ENCODE measurements around the gene TRAF3IP1. TPM values are rescaled to one million over a fixed set of nuclear protein-coding genes. Genes with fewer than 3 reads are reported as not detected.
A peak's percentile ranks its signal among the peaks of the same experiment; 100 is the strongest.

TRAF3IP1 gene
- total RNA-seq, 1 donor from 2014 or later = 9.4 TPM

DNA sequence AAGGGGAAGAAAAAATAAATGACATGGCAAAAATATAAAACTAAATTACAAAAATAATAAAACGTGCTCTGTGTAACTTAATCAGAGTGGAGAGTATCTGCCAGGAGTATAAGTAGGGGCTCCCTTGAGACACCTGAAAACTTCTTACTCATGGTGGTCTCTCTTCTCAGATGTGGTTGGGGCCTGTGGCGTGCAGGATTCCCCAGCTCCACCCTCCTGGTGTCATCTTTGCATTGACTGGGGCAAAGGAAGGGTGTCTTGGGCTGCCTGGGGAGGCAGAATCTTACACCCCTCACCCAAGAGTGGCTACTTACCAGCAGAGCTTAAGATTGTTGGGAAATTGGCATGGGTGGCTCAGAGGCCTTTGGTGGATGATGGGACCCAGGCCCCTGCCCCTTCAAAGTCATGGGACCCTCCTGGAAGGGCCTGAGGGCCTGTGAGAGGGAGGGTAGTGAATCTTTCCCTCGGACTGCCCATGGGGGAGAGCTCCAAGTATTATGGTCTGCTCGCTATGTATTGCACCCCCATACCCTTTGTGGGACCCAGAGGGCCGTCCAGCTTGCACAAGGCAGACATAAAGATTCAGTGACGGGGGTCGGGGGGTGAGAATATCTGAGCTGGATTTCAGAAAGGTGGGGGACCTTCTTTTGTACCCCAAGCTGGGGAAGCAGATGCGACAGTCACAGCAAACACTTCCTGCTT, 6.9 kb upstream of the TRAF3IP1 start:
- H3K36me3 ChIP-seq (ENCODE audit: control insufficient read depth, insufficient read depth, low read length) = no peaks in the 10 kb centered on the region
- no peaks in the 10 kb centered on the region for H3K27me3 ChIP-seq (ENCODE audit: control insufficient read depth, insufficient read depth, low read length)
- H3K4me3 ChIP-seq (ENCODE audit: low read depth, low read length) = no peak overlapping the region
- TF ChIP-seq, protein P1, sequence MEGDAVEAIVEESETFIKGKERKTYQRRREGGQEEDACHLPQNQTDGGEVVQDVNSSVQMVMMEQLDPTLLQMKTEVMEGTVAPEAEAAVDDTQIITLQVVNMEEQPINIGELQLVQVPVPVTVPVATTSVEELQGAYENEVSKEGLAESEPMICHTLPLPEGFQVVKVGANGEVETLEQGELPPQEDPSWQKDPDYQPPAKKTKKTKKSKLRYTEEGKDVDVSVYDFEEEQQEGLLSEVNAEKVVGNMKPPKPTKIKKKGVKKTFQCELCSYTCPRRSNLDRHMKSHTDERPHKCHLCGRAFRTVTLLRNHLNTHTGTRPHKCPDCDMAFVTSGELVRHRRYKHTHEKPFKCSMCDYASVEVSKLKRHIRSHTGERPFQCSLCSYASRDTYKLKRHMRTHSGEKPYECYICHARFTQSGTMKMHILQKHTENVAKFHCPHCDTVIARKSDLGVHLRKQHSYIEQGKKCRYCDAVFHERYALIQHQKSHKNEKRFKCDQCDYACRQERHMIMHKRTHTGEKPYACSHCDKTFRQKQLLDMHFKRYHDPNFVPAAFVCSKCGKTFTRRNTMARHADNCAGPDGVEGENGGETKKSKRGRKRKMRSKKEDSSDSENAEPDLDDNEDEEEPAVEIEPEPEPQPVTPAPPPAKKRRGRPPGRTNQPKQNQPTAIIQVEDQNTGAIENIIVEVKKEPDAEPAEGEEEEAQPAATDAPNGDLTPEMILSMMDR (IDR thresholded peaks at IDR 0.05; ENCODE audit: insufficient read depth, low read length, poor library complexity, severe bottlenecking) = no peak
- no peak for DNase-seq (ENCODE audit: low read depth)

DNA sequence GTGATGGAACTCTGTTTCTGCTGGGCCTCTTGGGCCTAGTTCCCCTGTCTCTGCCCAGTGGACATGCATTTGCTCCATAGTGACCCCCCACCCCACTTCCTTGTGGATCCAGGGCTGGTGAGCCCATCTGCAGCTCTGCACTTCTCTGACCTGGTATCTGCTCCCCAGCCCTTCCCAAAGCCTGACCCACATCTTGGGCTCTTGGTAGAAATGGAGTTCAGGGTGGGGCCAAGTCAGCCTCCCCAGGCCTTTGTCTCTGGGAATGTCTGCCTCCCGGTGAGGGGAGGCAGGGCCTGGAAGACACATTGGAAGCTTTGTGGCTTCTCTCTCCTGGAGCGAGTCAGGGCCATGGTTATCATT, 6.3 kb upstream of the TRAF3IP1 start:
- TF ChIP-seq, protein P1 (IDR thresholded peaks at IDR 0.05; ENCODE audit: insufficient read depth, low read length, poor library complexity, severe bottlenecking) = no peak
- no peaks in the 10 kb centered on the region for H3K36me3 ChIP-seq (ENCODE audit: control insufficient read depth, insufficient read depth, low read length)
- H3K27me3 ChIP-seq (ENCODE audit: control insufficient read depth, insufficient read depth, low read length) = no peaks in the 10 kb centered on the region
- DNase-seq (ENCODE audit: low read depth) = no peak
- H3K4me3 ChIP-seq (ENCODE audit: low read depth, low read length) = no peak overlapping the region

DNA sequence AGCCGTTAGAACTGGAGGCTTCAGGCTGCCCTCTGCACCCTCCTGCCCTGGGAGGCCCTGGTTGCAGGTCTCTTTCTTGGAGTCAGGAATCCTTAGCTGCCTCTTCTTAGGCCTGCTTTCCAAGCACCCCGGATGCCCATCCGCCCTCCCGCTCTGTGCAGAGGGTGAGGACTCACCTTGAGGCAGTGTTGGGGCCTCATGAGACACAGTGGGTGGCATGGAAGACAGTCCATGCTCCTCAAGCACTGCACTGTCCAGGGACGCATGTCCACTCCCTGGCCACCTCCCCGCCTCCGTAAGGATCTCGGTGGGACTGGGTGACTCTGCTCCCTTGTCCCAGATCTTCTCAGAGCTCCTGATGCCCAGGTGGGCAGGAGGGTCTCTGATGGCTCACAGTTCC, 5.7 kb upstream of the TRAF3IP1 start:
- TF ChIP-seq, protein P1 (IDR thresholded peaks at IDR 0.05; ENCODE audit: insufficient read depth, low read length, poor library complexity, severe bottlenecking) = no peak
- Histone ChIP-seq H3K36me3 (ENCODE audit: control insufficient read depth, insufficient read depth, low read length) (no peaks in the 10 kb centered on the region), H3K4me3 (ENCODE audit: low read depth, low read length) (no peak overlapping the region), H3K27me3 (ENCODE audit: control insufficient read depth, insufficient read depth, low read length) (no peaks in the 10 kb centered on the region)
- DNase-seq (ENCODE audit: low read depth) = no peak

DNA sequence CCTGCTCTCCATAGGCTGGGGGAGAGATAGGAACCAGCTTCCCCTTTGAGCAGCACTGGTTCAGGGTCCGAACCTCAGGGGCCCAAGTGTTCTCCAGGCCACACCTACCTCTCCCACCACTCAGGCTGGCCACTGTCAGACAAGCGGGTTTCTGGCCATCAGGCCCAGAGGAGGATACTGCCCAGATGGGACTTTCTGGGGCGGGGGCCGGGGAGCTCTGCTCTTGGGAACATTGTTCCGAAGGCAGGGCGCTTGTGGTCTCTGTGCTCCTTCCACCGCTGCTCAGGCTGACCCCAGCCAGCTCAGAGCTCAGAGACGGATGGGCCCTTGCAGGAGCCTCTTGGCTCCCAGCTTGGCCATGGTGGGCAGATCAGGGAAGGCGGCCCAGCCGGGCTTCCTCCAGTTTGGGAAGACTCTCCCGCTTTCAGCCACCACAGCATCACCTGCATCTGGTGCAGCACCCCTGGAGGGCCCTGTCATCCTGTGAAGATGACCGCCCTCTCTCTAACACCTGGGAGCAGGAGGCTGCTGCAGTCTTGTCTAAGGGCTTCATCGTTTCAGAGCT, 5.2 kb upstream of the TRAF3IP1 start:
- Histone ChIP-seq H3K27me3 (ENCODE audit: control insufficient read depth, insufficient read depth, low read length) (no peaks in the 10 kb centered on the region), H3K36me3 (ENCODE audit: control insufficient read depth, insufficient read depth, low read length) (no peaks in the 10 kb centered on the region), H3K4me3 (ENCODE audit: low read depth, low read length) (no peak overlapping the region)
- no peak for DNase-seq (ENCODE audit: low read depth)
- TF ChIP-seq, protein P1 (IDR thresholded peaks at IDR 0.05; ENCODE audit: insufficient read depth, low read length, poor library complexity, severe bottlenecking) = no peak

- peak overlapping the region; percentile 78 for H3K4me3 ChIP-seq (ENCODE audit: low read depth, low read length)
- TF ChIP-seq, protein P1 (IDR thresholded peaks at IDR 0.05; ENCODE audit: insufficient read depth, low read length, poor library complexity, severe bottlenecking) = no peak
- no peak for DNase-seq (ENCODE audit: low read depth)
- no peaks in the 10 kb centered on the region for H3K27me3 ChIP-seq (ENCODE audit: control insufficient read depth, insufficient read depth, low read length)
- no peaks in the 10 kb centered on the region for H3K36me3 ChIP-seq (ENCODE audit: control insufficient read depth, insufficient read depth, low read length)
These were observed 447 bp downstream of the TRAF3IP1 start for GRCh38 chr2:238320648-238321281.

All from kidney epithelial cell (primary cell).